ENCODE results near the gene PAK4.

Gene PAK4

GRCh38 chr19:39167461-39168257 lies 42.1 kb downstream of the PAK4 start:
- DNase-seq: peak; percentile 87

GRCh38 chr19:39168258-39169142 lies 42.9 kb downstream of the PAK4 start:
- DNase-seq: no peak

GRCh38 chr19:39169143-39169810 lies 43.7 kb downstream of the PAK4 start:
- DNase-seq: no peak

GRCh38 chr19:39170386-39171231 lies 45.0 kb downstream of the PAK4 start:
- no peak for DNase-seq

- no peak for DNase-seq
These were observed 46.2 kb downstream of the PAK4 start for GRCh38 chr19:39171479-39172465.

- no peak for DNase-seq
These were observed 47.3 kb downstream of the PAK4 start for GRCh38 chr19:39172700-39173501.

GRCh38 chr19:39173502-39173991 lies 48.0 kb downstream of the PAK4 start:
- no peak for DNase-seq

GRCh38 chr19:39174142-39174541 lies 48.6 kb downstream of the PAK4 start:
- no peak for DNase-seq

- DNase-seq: no peak
These were observed 49.3 kb downstream of the PAK4 start for GRCh38 chr19:39174558-39175544.

GRCh38 chr19:39175564-39175963 lies 50.0 kb downstream of the PAK4 start:
- DNase-seq: no peak

GRCh38 chr19:39177110-39177699 lies 51.6 kb downstream of the PAK4 start:
- DNase-seq: no peak

- no peak for DNase-seq
These were observed 52.1 kb downstream of the PAK4 start for GRCh38 chr19:39177736-39178135.

GRCh38 chr19:39178296-39179006 lies 52.9 kb downstream of the PAK4 start:
- no peak for DNase-seq

- DNase-seq: no peak
These were observed 54.2 kb downstream of the PAK4 start for GRCh38 chr19:39179754-39180153.

- no peak for DNase-seq
These were observed 55.2 kb downstream of the PAK4 start for GRCh38 chr19:39180749-39181148.

- no peak for DNase-seq
These were observed 56.1 kb downstream of the PAK4 start for GRCh38 chr19:39181500-39182173.

GRCh38 chr19:39182174-39182505 lies 56.6 kb downstream of the PAK4 start:
- DNase-seq: no peak
